Neural cell (in vitro differentiated cells): ENCODE measurements around the gene CLEC14A. TPM values are rescaled to one million over a fixed set of nuclear protein-coding genes. Genes with fewer than 3 reads are reported as not detected.

ENCODE experiments used
- H2AFZ ChIP-seq: fragments of 200-600, 300-800 bp; sonication (generic), shearing (Covaris generic); 2 replicates; pipeline ENCODE4 v1.6.0; 2014; ENCODE audit warnings: low read depth, mild to moderate bottlenecking, antibody characterized with exemption, low read length, moderate library complexity
- H3F3A ChIP-seq: fragments of 200-600 bp; shearing (Covaris generic); 2 replicates; pipeline ENCODE4 v1.6.1; 2016; ENCODE audit warnings: mild to moderate bottlenecking, moderate library complexity, mixed read lengths, antibody characterized with exemption, low read length; ENCODE audit not compliant: insufficient read depth, poor library complexity, severe bottlenecking
- H3K27ac ChIP-seq: fragments of 200-600, 300-800 bp; sonication (generic), shearing (Covaris generic); 2 replicates; pipeline ENCODE4 v1.5.1; 2014; ENCODE audit warnings: mild to moderate bottlenecking, low read length, moderate library complexity
- H3K27me3 ChIP-seq: fragments of 300-800, 200-600 bp; sonication (generic), shearing (Covaris generic); 2 replicates; pipeline ENCODE4 v1.6.0; 2014; ENCODE audit warnings: mild to moderate bottlenecking, low read depth, low read length, moderate library complexity; ENCODE audit not compliant: insufficient read depth
- H3K36me3 ChIP-seq: fragments of 300-800, 200-600 bp; sonication (generic), shearing (Covaris generic); 2 replicates; pipeline ENCODE4 v1.5.1; 2014; ENCODE audit warnings: mild to moderate bottlenecking, antibody characterized with exemption, low read length, moderate library complexity; ENCODE audit not compliant: insufficient read depth
- H3K4me2 ChIP-seq: fragments of 300-800, 200-600 bp; sonication (generic), shearing (Covaris generic); 2 replicates; pipeline ENCODE4 v1.6.0; 2014; ENCODE audit warnings: mild to moderate bottlenecking, low read length
- H3K4me3 ChIP-seq: fragments of 300-800, 200-600 bp; sonication (generic), shearing (Covaris generic); 2 replicates; pipeline ENCODE4 v1.5.1; 2014; ENCODE audit warnings: mild to moderate bottlenecking, low read length, moderate library complexity
- H3K79me2 ChIP-seq: fragments of 200-600 bp; shearing (Covaris generic); replicated peaks from 2 replicates; pipeline ENCODE4 v1.6.0; 2014; ENCODE audit warnings: mild to moderate bottlenecking, low read length, moderate library complexity; ENCODE audit not compliant: insufficient read depth
- H3K9ac ChIP-seq: fragments of 300-800, 200-600 bp; sonication (generic), shearing (Covaris generic); 2 replicates; pipeline ENCODE4 v1.6.1; 2016; ENCODE audit warnings: mild to moderate bottlenecking, low read length, mixed read lengths
- H3K9me2 ChIP-seq: fragments of 200-600 bp; shearing (Covaris generic); 2 replicates; pipeline ENCODE4 v1.6.1; 2016; ENCODE audit warnings: mild to moderate bottlenecking, low read length, mixed read lengths; ENCODE audit not compliant: insufficient read depth
- H3K9me3 ChIP-seq: fragments of 200-600, 300-800 bp; sonication (generic), shearing (Covaris generic); 2 replicates; pipeline ENCODE4 v1.6.1; 2016; ENCODE audit warnings: mild to moderate bottlenecking, mixed run types, low read length, moderate library complexity, mixed read lengths
- H4K20me1 ChIP-seq: fragments of 200-600 bp; shearing (Covaris generic); 2 replicates; pipeline ENCODE4 v1.6.1; 2016; ENCODE audit warnings: mild to moderate bottlenecking, mixed run types; ENCODE audit not compliant: insufficient read depth
- CTCF ChIP-seq: fragments of 450-650 bp; IDR thresholded peaks from 2 replicates; pipeline ENCODE4 v1.5.1; 2014; ENCODE audit warnings: antibody characterized with exemption, mild to moderate bottlenecking, moderate library complexity; ENCODE audit not compliant: poor library complexity, severe bottlenecking
- EP300 ChIP-seq: fragments of 450-650 bp; conservative IDR thresholded peaks from 2 replicates; pipeline ENCODE4 v1.6.1; 2014; ENCODE audit warnings: antibody characterized with exemption, mild to moderate bottlenecking, moderate library complexity; ENCODE audit not compliant: poor library complexity, severe bottlenecking
- EZH2 ChIP-seq: fragments of 200-600, 300-800 bp; shearing (Covaris generic), sonication (generic); IDR thresholded peaks from 2 replicates; pipeline ENCODE4 v1.6.1; 2014; ENCODE audit warnings: antibody characterized with exemption, low read length, borderline replicate concordance, mild to moderate bottlenecking; ENCODE audit not compliant: insufficient read depth, poor library complexity, severe bottlenecking
- MXI1 ChIP-seq: fragments of 450-650 bp; conservative IDR thresholded peaks from 2 replicates; pipeline ENCODE4 v1.6.1; 2014; ENCODE audit warnings: antibody characterized with exemption, mild to moderate bottlenecking; ENCODE audit not compliant: poor library complexity, severe bottlenecking
- POLR2AphosphoS5 ChIP-seq: IDR thresholded peaks from 2 replicates; pipeline ENCODE4 v1.6.1; 2012
- RAD21 ChIP-seq: fragments of 450-650 bp; conservative IDR thresholded peaks from 2 replicates; pipeline ENCODE4 v1.6.1; 2014; ENCODE audit warnings: antibody characterized with exemption, mild to moderate bottlenecking, moderate library complexity
- SMC3 ChIP-seq: fragments of 450-650 bp; conservative IDR thresholded peaks from 2 replicates; pipeline ENCODE4 v1.6.1; 2014; ENCODE audit warnings: antibody characterized with exemption, mild to moderate bottlenecking, moderate library complexity; ENCODE audit not compliant: poor library complexity
- TAF1 ChIP-seq: IDR thresholded peaks from 2 replicates; pipeline ENCODE4 v1.6.1; 2012; ENCODE audit warnings: low read depth
- polyA plus RNA-seq: library from polyadenylated mRNA; depleted of rRNA; stranded (reverse); fragments of >200 nt; gene quantifications from 2 replicates; pipeline ENCODE4 v1.2.3, GENCODE V29; 2014
- TF ChIP-seq, protein P1 (sequence below): IDR thresholded peaks from 2 replicates; pipeline ENCODE4 v1.6.1; 2012; ENCODE audit warnings: borderline replicate concordance

The CLEC14A gene
- polyA plus RNA-seq, 1 donor from 2014 or later = 0.12 TPM

- Histone ChIP-seq H3K79me2 (no peaks in the 10 kb centered on the region), H3K36me3 (no peaks in the 10 kb centered on the region), H3K27ac (no peak overlapping the region), H4K20me1 (no peaks in the 10 kb centered on the region), H3F3A (no peaks in the 10 kb centered on the region), H3K4me2 (no peak overlapping the region), H3K27me3 (peaks cover 41% of the 10 kb centered on the region), H2AFZ (no peak overlapping the region), H3K9me2 (no peaks in the 10 kb centered on the region), H3K9me3 (peaks cover 20% of the 10 kb centered on the region), H3K4me3 (no peak overlapping the region), H3K9ac (no peak overlapping the region)
- TF ChIP-seq EZH2 (no peak), CTCF (no peak), MXI1 (no peak)
- TF ChIP-seq, protein P1, sequence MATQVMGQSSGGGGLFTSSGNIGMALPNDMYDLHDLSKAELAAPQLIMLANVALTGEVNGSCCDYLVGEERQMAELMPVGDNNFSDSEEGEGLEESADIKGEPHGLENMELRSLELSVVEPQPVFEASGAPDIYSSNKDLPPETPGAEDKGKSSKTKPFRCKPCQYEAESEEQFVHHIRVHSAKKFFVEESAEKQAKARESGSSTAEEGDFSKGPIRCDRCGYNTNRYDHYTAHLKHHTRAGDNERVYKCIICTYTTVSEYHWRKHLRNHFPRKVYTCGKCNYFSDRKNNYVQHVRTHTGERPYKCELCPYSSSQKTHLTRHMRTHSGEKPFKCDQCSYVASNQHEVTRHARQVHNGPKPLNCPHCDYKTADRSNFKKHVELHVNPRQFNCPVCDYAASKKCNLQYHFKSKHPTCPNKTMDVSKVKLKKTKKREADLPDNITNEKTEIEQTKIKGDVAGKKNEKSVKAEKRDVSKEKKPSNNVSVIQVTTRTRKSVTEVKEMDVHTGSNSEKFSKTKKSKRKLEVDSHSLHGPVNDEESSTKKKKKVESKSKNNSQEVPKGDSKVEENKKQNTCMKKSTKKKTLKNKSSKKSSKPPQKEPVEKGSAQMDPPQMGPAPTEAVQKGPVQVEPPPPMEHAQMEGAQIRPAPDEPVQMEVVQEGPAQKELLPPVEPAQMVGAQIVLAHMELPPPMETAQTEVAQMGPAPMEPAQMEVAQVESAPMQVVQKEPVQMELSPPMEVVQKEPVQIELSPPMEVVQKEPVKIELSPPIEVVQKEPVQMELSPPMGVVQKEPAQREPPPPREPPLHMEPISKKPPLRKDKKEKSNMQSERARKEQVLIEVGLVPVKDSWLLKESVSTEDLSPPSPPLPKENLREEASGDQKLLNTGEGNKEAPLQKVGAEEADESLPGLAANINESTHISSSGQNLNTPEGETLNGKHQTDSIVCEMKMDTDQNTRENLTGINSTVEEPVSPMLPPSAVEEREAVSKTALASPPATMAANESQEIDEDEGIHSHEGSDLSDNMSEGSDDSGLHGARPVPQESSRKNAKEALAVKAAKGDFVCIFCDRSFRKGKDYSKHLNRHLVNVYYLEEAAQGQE = no peak
Observed at GRCh38 chr14:38257507-38257906, 1.6 kb upstream of the CLEC14A start.

GRCh38 chr14:38256533-38256840 lies 594 bp upstream of the CLEC14A start:
- H3K4me3 ChIP-seq = no peak overlapping the region
- peaks cover 20% of the 10 kb centered on the region for H3K9me3 ChIP-seq
- H3K27ac ChIP-seq = no peak overlapping the region
- H3K9ac ChIP-seq = no peak overlapping the region
- no peak overlapping the region for H2AFZ ChIP-seq
- H3F3A ChIP-seq = no peaks in the 10 kb centered on the region
- H3K4me2 ChIP-seq = no peak overlapping the region
- no peaks in the 10 kb centered on the region for H3K9me2 ChIP-seq
- no peaks in the 10 kb centered on the region for H3K79me2 ChIP-seq
- no peaks in the 10 kb centered on the region for H4K20me1 ChIP-seq
- no peak for TF ChIP-seq EP300
- TF ChIP-seq POLR2AphosphoS5 = no peak
- TF ChIP-seq, protein P1 = no peak
- no peak for TF ChIP-seq CTCF
- TF ChIP-seq SMC3 = no peak
- no peak for TF ChIP-seq EZH2
- TF ChIP-seq MXI1 = no peak
- TF ChIP-seq RAD21 = no peak
- no peak for TF ChIP-seq TAF1
- no peaks in the 10 kb centered on the region for H3K36me3 ChIP-seq
- peaks cover 41% of the 10 kb centered on the region for H3K27me3 ChIP-seq
